HG03558 (cell line): ENCODE results near the gene PPM1K.
A peak's percentile ranks its signal among the peaks of the same experiment; 100 is the strongest.
"Not testable (repeated sequence)": the region's sequence is repeated elsewhere in the genome, so short reads cannot be mapped to it uniquely, and the experiment has no call there.

Source experiments
- ATAC-seq: cut with Tn5 transposase; IDR thresholded peaks from one replicate; pipeline ENCODE4 v1.9.1; 2021; ENCODE audit warnings: moderate number of reproducible peaks; ENCODE audit not compliant: unreplicated experiment; ENCODE audit errors: extremely low read depth

The PPM1K gene

DNA sequence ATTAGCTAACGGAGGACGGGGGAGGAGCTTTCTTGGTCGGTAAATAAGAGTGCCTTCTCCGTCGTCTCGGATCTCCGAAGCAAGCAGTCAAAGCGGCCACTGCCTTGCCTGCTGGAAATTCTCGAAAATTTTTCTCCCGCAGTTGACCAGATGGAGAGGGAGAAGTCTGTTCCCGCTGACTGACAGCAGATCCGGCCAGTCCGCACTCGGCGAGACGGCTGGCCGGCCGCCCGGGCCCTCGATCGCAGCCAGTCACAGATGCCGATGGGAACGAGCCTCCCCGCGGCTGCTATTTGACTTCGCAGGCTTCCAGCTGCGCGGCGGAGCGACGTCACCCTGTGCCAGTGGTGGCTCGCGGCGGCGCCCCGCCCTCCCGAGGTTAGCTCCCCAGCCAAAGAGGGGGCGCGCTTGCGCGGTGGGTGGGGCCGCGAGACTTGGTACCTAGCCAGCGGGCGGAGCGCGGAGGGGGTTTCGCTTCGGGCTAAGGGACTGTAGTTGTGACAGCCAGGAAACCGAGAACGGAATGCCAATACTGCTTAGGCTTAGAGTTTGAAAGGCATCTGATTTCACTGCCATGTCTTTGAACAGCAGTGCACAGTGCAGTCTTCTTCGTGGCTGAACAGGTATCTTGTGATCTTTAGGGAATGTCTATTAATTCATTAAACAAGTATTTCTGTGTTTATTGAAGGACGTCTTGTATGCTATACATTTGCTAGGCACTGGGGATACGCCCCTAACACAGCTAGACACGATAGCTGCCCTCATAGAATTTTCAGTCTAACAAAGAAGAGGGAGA is at the start of gene PPM1K:
Gene PPM1K (minus strand): TSS at position 123 of the 796 bp plus-strand sequence. CDS start 5,978 bp downstream, outside the sequence.
- ATAC-seq, result peak; percentile 84

- ATAC-seq, result no peak
These were observed 49.5 kb upstream of the PPM1K start for GRCh38 chr4:88333741-88334405.

DNA sequence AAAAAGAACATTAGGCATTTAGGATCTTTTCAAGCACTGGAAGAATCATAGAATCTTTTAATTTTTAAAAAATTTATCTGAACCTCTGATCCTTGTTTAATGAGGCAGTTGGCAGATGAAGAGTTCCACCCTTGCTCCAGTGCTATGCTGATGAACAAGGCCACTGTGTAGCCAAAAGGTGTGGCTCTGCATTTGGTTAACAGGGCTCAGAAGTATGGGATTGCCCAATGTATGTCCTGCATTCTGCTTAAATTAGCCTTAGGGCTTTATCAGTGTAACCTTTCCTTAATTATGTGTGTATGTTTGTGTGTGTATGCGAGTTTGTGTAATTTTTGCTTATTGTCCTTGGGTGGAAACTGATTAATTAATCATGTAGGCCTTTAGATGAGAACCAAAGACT is 43.3 kb upstream of the PPM1K start:
- ATAC-seq, result no peak

DNA sequence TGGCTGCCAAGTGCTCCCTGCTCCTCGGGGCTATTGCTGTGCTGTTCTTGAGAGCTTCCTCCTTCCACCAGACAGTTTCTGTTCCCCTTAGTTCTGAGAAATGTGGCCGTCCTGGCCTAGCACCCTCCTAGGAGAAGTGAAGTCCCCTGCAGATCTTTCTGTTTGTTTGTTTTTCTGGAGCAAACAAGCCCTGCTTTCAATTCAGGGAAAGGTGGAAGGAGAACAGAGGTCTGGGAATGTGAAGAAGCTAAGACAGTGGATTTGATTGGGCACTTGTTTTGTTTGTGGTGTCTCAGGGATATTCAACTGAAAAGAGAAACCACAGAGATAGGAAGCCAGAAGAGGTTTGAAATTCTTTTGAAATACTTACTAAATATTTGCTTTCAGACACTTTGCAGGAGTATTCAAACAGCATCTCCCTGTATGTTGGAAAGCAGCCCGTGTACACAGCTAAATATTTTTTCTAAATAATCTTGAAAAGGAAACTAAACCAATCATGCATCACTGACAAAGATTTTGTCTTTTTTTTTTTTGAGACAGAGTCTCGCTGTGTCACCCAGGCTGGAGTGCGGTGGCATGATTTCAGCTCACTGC is 36.5 kb upstream of the PPM1K start:
- peak; percentile 95 for ATAC-seq

DNA sequence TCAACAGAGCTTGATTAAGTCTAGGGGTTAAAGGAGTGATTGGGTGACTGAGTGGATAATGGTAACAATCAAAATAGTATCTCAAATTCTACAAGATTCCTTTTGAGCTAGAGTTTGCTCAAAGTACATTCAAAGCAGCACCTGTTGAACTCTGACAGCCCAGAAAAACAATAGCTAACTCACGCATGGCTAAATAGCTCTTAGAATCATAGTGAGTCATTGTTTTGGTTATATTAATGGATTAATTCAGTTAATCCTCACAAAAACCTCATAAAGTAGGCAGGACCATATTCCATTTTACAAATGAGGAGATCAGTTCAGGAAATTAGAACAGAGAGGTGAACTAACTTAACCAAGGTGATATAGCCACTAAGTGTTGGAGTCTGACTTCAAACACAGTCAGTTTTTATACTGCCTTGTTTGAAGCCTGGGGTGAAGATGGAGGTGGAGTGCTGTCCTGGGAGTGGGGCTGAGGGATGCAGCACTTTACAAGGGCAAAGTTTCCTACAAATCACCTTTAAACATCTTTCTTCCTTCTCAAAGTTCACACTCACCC is 35.9 kb upstream of the PPM1K start:
- peak; percentile 26 for ATAC-seq

- no peak for ATAC-seq
These were observed 34.5 kb upstream of the PPM1K start for GRCh38 chr4:88318751-88319350.

DNA sequence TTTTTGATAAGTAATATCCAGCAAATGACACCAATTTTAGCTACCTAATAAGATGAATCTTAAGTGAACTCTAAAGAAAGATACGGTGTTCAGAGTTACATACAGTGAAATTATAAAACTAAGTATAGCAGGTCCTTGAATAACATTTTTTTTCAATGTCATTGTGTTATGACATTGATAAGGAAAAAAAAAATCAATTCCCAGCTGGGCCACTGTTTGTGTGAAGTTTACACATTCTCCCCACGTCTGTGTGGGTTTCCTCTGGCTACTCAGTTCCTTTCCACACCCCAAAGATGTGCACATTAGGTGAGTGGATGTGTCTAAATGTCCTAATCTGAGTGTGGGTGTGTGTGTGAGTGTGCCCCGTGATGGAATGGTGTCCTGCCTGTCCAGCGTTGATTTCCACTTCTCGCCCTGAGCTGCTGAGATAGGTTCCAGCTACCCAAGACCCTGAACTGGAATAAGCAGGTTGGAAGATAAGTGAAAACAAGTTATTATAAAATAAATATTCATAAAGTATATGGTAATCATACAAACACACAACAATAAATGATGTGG is 31.2 kb upstream of the PPM1K start:
- ATAC-seq, result no peak

GRCh38 chr4:88313088-88313624 is 28.8 kb upstream of the PPM1K start:
- ATAC-seq, result not testable (repeated sequence)

GRCh38 chr4:88308587-88308986 is 24.2 kb upstream of the PPM1K start:
- ATAC-seq, result no peak

GRCh38 chr4:88297725-88298454 is 13.5 kb upstream of the PPM1K start:
- ATAC-seq, result no peak

- ATAC-seq, result no peak
These were observed 12.8 kb upstream of the PPM1K start for GRCh38 chr4:88297212-88297516.

- ATAC-seq, result no peak
These were observed 12.3 kb upstream of the PPM1K start for GRCh38 chr4:88296413-88297211.

GRCh38 chr4:88295656-88296055 is 11.3 kb upstream of the PPM1K start:
- no peak for ATAC-seq

- no peak for ATAC-seq
These were observed 6.6 kb upstream of the PPM1K start for GRCh38 chr4:88291003-88291402.

DNA sequence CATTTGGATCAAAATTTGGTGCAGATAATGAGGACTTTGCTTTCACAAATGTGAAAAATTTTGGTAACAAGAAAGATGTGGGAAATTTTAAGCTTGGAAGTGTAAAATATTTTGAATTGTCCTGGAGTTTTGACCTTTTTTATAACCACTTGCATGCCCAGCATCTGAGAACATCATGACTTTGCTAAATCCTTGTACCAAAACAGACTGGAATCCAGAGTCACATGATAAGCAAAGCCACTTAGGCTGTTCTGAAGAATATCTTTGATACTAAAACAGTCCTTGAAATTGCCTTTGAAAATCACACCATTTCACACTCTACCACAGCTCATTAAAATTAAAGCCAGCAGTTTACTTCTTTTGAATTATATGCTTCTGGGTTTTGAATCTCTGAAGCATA is 2.5 kb upstream of the PPM1K start:
- no peak for ATAC-seq

GRCh38 chr4:88285235-88285653 is 883 bp upstream of the PPM1K start:
- ATAC-seq, result no peak

GRCh38 chr4:88283661-88284438 is 511 bp downstream of the PPM1K start:
- no peak for ATAC-seq

- no peak for ATAC-seq
These were observed 4.0 kb downstream of the PPM1K start for GRCh38 chr4:88280228-88280795.
